Measurements from ENCODE around the gene HTR3D. TPM values are rescaled to one million over a fixed set of nuclear protein-coding genes. Genes with fewer than 3 reads are reported as not detected.

The HTR3D gene
- total and polyA plus RNA-seq, 2 of the 4 experiments (the other 2 are of a cell fraction), result not detected

DNA sequence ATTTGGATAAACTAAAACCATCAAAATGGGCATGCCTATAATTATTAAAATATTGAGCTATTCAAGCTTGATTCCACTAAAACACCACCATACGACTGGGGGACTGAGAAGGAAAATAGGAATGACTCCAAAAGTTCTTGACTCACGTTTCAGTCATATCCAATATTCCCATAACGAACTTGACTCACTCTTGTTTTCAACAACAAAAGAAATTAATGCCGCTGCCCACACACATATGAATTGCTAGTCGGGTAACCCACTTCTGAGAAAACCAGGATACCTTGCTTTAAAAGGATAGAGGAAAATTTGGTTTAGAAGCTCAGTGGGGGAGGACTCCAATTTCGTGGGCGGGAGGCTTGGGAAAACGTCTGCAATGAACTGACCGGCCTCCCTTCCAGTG, 26.5 kb downstream of the HTR3D start:
- no peak overlapping the region for H3K4ac ChIP-seq (ENCODE audit: low read depth, low read length)
- BruUV-seq (replicated peaks), result no TSS peak
- no peak overlapping the region for H2BK20ac ChIP-seq (ENCODE audit: low read depth, low read length)
- no peak overlapping the region for H2BK120ac ChIP-seq (ENCODE audit: low read depth, low read length)
- H3K56ac ChIP-seq (ENCODE audit: extremely low read depth, insufficient read depth, low read length), result no peak overlapping the region
- dilution Hi-C loops (cut with HindIII; ENCODE audit: low sequenced_read_pairs, unreplicated experiment), result no loop called here
- H4K5ac ChIP-seq (ENCODE audit: low read depth, low read length), result no peak overlapping the region
- no peak overlapping the region for H2AK9ac ChIP-seq (replicated peaks; ENCODE audit: low read depth, low read length, poor library complexity)
- no peaks in the 10 kb centered on the region for H3K79me1 ChIP-seq (ENCODE audit: low read depth in 1 of 2, low read length in 2 of 2)
- H2AFZ ChIP-seq (replicated peaks; ENCODE audit: low read length, poor library complexity), result no peak overlapping the region
- ChIA-PET CTCF (no interaction called here), POLR2A (ENCODE audit: unreplicated experiment) (no interaction called here)
- intact Hi-C loops (cut with micrococcal nuclease), result no loop called here
- H4K20me1 ChIP-seq (ENCODE audit: insufficient read depth, low read length), result no peaks in the 10 kb centered on the region
- ATAC-seq (ENCODE audit: low read depth) (no peak), DNase-seq (peak; percentile 45)
- no peak overlapping the region for H3K4me2 ChIP-seq (ENCODE audit: low read depth, low read length)
- TF ChIP-seq RCOR1 (IDR thresholded peaks at IDR 0.05; ENCODE audit: insufficient replicate concordance, low read length) (no peak), MXI1 (IDR thresholded peaks at IDR 0.05; ENCODE audit: borderline replicate concordance, low read depth, low read length) (no peak), CHD1 (IDR thresholded peaks at IDR 0.05; ENCODE audit: low read depth, low read length) (no peak), RFX5 (IDR thresholded peaks at IDR 0.05; ENCODE audit: low read depth, low read length) (no peak)
- no peak overlapping the region for H2BK15ac ChIP-seq (ENCODE audit: low read depth, low read length)
- no peak overlapping the region for H3K4me3 ChIP-seq (ENCODE audit: insufficient read depth, low read depth, low read length)
- in situ Hi-C loops (cut with MboI; ENCODE audit: low sequenced_read_pairs), result no loop called here
- H3K27me3 ChIP-seq (ENCODE audit: control insufficient read depth, insufficient read depth, low read length), result peaks cover 18% of the 10 kb centered on the region
- H2BK5ac ChIP-seq (ENCODE audit: low read depth, low read length, poor library complexity, severe bottlenecking), result no peak overlapping the region
- H3K14ac ChIP-seq (replicated peaks; ENCODE audit: low read depth, low read length), result no peak overlapping the region
- no peak overlapping the region for H4K91ac ChIP-seq (ENCODE audit: insufficient read depth, low read depth, low read length)
- H3K9me3 ChIP-seq (ENCODE audit: control insufficient read depth, insufficient read depth, low read length), result no peaks in the 10 kb centered on the region
- no peak overlapping the region for H3K27ac ChIP-seq (ENCODE audit: insufficient read depth, low read length)
- H3K23ac ChIP-seq (ENCODE audit: low read depth, low read length), result no peak overlapping the region
- H4K8ac ChIP-seq (ENCODE audit: low read depth in 2 of 2, low read length in 2 of 2), result no peak overlapping the region
- WGBS, 2 experiments (ENCODE audit: extremely low coverage in 2 of 2, insufficient read length in 1 of 2), result 58% methylated on average over 3 of the region's 9 CpGs; no CpG with 5 or more reads in 1 of the 2 experiments
- no peak overlapping the region for H3K9ac ChIP-seq (ENCODE audit: low read depth, low read length)
- H3K4me1 ChIP-seq (ENCODE audit: control insufficient read depth, insufficient read depth, low read length), result no peaks in the 10 kb centered on the region
- no peaks in the 10 kb centered on the region for H3K9me1 ChIP-seq (ENCODE audit: insufficient read depth, low read length)
- no peaks in the 10 kb centered on the region for H3K36me3 ChIP-seq (ENCODE audit: control insufficient read depth, insufficient read depth, low read length)
- H3K18ac ChIP-seq (ENCODE audit: low read depth, low read length), result no peak overlapping the region
- no peak overlapping the region for H2AK5ac ChIP-seq (ENCODE audit: low read depth, low read length)
